Fibroblast of peridontal ligament (primary cell): Measurements from ENCODE around the gene ECPAS.
"Not testable (repeated sequence)": the region's sequence is repeated elsewhere in the genome, so short reads cannot be mapped to it uniquely, and the experiment has no call there.

ENCODE experiments used
- DNase-seq: peaks from one replicate; pipeline ENCODE4 v3.0.0-alpha.2; 2010; ENCODE audit errors: extremely low read depth

The ECPAS gene

DNA sequence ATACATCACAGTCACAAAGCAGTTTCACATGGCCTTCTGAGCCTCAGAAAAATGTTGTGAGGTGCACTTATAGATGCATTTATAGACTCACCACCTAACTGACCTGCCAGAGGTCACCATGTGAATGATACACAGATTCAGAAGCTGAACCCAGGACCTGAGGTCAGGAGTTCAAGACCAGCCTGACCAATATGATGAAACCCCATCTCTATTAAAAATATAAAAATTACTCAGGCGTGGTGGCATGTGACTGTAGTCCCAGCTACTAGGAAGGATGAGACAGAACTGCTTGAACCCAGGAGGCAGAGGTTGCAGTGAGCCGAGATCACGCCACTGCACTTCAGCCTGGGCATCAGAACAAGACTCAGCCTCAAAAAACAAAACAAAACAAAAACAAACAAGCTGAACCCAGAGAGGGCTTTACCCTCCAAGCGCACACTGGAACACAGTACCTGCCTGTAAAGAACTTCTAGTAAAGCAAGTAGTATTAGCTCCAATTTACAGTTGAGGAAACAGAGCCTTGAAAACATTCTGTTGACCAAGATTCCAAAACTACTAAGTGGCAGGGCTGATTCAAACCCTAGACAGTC, 16.3 kb downstream of the ECPAS start:
- DNase-seq: no peak

DNA sequence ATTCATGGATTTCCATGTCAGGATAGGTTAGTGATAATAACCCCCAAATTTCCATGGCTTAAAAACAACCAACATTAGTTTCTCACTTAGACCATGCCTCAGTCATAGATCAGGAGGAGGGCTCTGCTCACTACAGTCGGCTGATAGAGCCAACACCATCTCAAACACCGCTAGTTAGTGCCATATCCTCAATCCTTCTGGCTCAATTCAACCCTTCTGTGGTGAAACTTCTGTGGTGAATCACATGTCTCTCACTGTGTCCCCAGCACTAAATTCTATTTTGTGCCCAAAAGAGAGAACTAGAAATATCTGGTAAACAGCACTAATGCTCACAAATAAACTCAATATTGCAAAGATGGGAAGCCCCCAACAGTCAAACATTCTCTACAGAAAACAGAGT, 21.1 kb downstream of the ECPAS start:
- DNase-seq: no peak

GRCh38 chr9:111458139-111459009, 25.8 kb downstream of the ECPAS start:
- DNase-seq: no peak

DNA sequence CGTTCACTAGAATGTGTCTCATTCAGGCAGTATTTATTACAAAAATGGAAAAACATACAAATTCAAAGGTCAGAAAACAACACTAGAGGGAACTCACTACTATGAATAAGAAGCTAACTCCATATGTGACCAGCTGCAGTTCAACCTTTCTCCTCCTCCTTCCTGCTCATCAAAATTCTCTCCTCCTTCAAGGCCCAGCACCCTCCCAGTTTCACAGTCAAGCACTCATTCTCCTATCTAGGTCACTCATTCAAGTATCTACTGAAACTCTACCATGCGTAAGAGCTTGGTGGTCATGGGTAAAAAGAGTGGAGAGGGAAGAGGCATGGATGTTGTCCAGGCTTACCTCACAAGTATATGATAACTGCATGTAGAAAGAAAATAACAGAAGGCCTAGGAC, 27.7 kb downstream of the ECPAS start:
- DNase-seq: no peak

DNA sequence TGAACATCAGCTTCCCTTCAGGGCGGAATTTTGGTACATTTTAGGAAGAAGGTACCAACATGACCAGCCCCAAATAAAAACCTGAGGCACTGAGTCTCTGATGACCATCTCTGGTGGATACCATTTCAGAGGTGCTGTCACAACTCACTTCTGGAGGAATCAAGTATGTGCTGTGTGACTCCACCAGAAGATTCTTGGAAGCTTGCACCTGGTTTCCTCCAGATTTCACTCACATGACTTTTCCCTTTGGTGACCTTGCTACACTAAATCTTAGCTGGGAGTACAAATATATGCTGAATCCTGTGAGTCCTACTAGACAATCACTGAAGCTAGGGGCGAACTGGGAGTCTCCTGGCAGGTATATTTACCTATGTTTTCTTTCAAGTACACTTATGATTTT, 28.5 kb downstream of the ECPAS start:
- DNase-seq: no peak

- no peak for DNase-seq
Observed at GRCh38 chr9:111454751-111455150, 29.4 kb downstream of the ECPAS start.

DNA sequence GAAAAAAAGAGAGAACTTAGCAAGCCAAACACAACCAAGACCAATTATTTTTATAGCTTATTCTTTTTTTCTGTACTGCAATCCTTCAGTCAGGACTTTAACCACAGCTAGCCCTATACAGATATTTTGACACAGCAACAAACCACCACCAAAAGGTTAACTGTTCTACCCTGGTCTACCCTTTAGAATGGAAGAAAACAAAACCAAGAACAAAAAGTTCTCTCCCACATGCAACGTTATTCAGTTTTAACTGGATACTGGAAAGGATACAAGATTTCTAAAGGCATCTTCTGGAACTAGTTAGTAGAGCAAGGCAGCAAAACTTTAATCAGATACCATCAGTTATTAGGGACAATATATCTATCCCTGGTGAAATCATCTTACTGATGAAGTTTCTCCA, 32.6 kb downstream of the ECPAS start:
- DNase-seq: peak; percentile 33

GRCh38 chr9:111450124-111450523, 34.1 kb downstream of the ECPAS start:
- DNase-seq: no peak

DNA sequence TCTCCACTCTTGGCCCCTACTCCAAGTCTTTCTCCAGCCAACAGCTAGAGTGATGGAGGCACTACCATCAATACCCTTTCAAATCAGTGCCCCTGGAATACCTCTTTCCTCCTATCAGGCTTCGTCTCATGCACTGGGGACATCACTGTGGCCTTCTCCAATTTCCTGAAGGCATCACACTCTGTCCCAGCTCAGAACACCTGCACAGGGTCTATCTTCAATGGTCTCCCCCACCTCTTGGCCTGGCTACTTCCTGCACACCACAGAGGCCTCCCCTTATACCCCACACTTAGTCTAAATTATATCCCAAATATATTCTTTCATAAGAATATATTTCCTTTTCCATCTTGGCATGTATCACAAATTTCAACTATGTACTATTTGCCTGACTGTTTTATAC, 34.5 kb downstream of the ECPAS start:
- no peak for DNase-seq

- not testable (repeated sequence) for DNase-seq
Observed at GRCh38 chr9:111445799-111446198, 38.4 kb downstream of the ECPAS start.

- no peak for DNase-seq
Observed at GRCh38 chr9:111443454-111443853, 40.7 kb downstream of the ECPAS start.

GRCh38 chr9:111442360-111443027, 41.7 kb downstream of the ECPAS start:
- DNase-seq: no peak

- DNase-seq: no peak
Observed at GRCh38 chr9:111440226-111440625, 44.0 kb downstream of the ECPAS start.

- peak; percentile 63 for DNase-seq
Observed at GRCh38 chr9:111438541-111439235, 45.5 kb downstream of the ECPAS start.

DNA sequence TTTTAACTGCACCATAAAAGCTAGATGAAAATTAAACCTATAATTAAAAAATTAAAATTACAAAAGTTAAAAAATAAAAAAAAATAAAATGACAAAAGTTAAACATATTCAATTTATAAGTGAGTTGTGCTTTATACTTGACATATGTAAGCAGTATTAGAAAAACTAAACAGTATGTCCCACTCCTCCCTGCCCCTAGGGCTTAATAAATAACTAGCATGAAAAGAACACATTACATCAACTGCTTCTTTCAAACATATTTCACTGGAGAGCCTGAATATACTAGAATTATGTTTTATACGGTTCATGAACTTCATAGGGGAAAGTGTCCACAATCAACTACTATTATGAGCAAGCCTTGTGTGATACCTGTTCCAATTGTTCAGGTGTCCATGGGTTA, 47.6 kb downstream of the ECPAS start:
- DNase-seq: no peak

DNA sequence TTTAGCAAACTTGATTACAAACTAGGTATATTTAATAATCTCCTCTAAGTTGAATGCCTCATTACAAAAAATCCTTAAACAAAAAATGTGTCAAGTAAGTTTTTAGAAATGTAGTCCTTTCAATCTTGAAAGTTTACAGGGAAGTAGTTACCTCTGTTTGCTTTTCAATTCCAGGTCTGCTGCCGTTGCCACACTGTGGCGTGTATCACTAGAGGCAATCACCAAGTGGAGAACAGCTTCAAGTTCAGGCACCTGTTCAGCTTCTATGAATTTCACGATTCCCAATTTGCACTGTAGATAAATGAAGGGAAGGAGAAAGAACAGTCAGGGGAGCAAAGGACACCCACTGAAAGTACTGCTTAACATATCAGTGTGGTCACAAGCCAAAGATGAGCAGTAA, 51.1 kb downstream of the ECPAS start:
- DNase-seq: no peak

DNA sequence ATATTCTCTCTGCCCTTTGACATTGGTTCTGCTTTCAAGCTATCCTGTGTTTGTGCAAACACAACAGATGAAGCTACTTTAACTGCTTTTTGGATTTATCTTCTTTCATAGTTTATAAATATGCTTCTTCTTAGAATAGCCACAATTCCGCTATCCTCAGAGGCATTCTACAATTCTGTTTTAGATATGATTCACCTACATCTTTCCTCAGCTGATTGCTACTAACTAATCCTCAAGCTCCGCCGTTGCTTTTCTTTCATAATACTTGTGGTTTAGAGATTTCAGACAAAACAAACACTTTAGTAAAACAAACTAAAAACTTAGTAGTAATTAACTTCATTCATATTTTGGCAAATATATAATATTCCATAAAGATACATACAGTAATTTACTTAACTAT, 52.5 kb downstream of the ECPAS start:
- peak; percentile 82 for DNase-seq

DNA sequence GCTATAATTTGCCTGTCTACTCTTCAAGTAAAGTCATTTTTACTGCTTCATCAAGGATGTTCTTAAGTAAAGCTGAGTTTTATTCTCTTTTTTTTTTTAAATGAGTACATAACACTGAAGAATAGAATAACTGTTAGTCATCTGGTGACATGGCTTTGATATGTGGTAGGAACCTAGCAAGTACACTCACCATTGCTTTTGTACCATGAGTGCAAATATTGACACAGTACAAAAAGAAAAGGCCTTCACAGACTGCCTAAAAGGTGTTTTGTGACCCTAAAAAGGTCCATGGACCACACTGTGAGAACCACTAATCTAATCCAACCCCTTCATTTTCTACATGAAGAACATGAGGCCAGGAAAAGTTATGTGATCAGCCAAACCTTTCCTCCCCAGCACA, 55.0 kb downstream of the ECPAS start:
- DNase-seq: no peak

GRCh38 chr9:111427186-111427585, 57.0 kb downstream of the ECPAS start:
- DNase-seq: peak; percentile 45

DNA sequence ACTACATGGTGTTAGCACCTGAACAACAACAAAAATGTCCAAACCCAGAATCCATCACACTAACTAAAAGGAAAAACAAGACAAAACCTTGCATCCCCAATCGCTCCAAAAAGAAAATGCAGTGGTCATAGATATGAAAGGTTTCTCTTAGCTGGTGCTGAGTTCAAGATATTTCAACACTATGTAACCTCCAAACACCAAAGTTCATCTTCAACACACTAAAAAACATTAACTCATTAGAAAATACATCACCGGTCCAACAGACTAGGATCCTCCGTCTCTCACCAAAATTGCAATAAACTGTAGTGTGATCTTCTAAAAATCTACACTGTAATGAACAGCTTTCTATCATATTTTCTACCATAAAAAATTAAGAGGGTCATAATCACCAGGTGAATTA, 60.8 kb downstream of the ECPAS start:
- DNase-seq: no peak

DNA sequence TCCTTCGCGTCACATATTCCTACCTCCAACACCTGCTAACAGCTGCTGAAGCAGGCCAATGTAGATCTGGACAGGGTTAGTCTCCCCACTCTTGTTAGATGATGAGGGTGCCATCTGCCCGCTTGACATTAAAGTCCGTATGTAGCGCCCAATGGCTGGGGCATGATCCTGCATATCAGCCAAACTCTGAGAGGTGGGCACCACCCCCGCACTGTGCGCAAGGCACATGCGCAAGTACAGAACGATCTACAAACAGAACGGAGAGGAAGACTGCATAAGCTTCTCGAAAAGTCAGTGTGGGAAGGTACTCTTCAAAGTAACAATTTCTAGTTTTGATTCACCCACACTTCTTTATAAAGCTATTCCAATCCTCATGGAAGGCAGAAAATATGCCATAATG, 69.8 kb downstream of the ECPAS start:
- no peak for DNase-seq

- no peak for DNase-seq
Observed at GRCh38 chr9:111413996-111414395, 70.2 kb downstream of the ECPAS start.
